NCI-H2196 treated with DMSO at 0.1 percent for 48 hours (cell line): ENCODE measurements around the gene ARFGEF2.
"Not testable (repeated sequence)": the region's sequence is repeated elsewhere in the genome, so short reads cannot be mapped to it uniquely, and the experiment has no call there.

Source experiments
- DNase-seq: peaks from one replicate; lab custom pipeline; 2025; ENCODE audit not compliant: unreplicated experiment; lab: John Stamatoyannopoulos, UW

ARFGEF2 gene

GRCh38 chr20:48951041-48951440, 29.5 kb downstream of the ARFGEF2 start:
- no peak for DNase-seq

GRCh38 chr20:48951646-48952045, 30.1 kb downstream of the ARFGEF2 start:
- DNase-seq, result no peak

GRCh38 chr20:48952656-48953055, 31.1 kb downstream of the ARFGEF2 start:
- DNase-seq, result no peak

GRCh38 chr20:48953653-48954052, 32.1 kb downstream of the ARFGEF2 start:
- no peak for DNase-seq

- DNase-seq, result no peak
These were observed 34.5 kb downstream of the ARFGEF2 start for GRCh38 chr20:48956052-48956451.

GRCh38 chr20:48957053-48957481, 35.6 kb downstream of the ARFGEF2 start:
- no peak for DNase-seq

GRCh38 chr20:48957533-48957932, 36.0 kb downstream of the ARFGEF2 start:
- no peak for DNase-seq

GRCh38 chr20:48958743-48959142, 37.2 kb downstream of the ARFGEF2 start:
- DNase-seq, result no peak

GRCh38 chr20:48959899-48960550, 38.5 kb downstream of the ARFGEF2 start:
- DNase-seq, result no peak

- no peak for DNase-seq
These were observed 40.9 kb downstream of the ARFGEF2 start for GRCh38 chr20:48962421-48962820.

GRCh38 chr20:48962976-48963771, 41.7 kb downstream of the ARFGEF2 start:
- no peak for DNase-seq

- no peak for DNase-seq
These were observed 43.8 kb downstream of the ARFGEF2 start for GRCh38 chr20:48965189-48965910.

- no peak for DNase-seq
These were observed 49.3 kb downstream of the ARFGEF2 start for GRCh38 chr20:48970681-48971365.

- DNase-seq, result no peak
These were observed 50.4 kb downstream of the ARFGEF2 start for GRCh38 chr20:48971956-48972355.

- DNase-seq, result no peak
These were observed 51.3 kb downstream of the ARFGEF2 start for GRCh38 chr20:48972816-48973215.

GRCh38 chr20:48975955-48976354, 54.4 kb downstream of the ARFGEF2 start:
- no peak for DNase-seq

GRCh38 chr20:48979980-48980379, 58.5 kb downstream of the ARFGEF2 start:
- not testable (repeated sequence) for DNase-seq

- DNase-seq, result peak; percentile 9
These were observed 62.2 kb downstream of the ARFGEF2 start for GRCh38 chr20:48983423-48984400.

GRCh38 chr20:48984575-48985219, 63.2 kb downstream of the ARFGEF2 start:
- DNase-seq, result no peak

GRCh38 chr20:48986899-48987298, 65.4 kb downstream of the ARFGEF2 start:
- no peak for DNase-seq
